Hepatocyte (in vitro differentiated cells): Measurements from ENCODE around the gene TCF4. TPM values are rescaled to one million over a fixed set of nuclear protein-coding genes. Genes with fewer than 3 reads are reported as not detected.

Source experiments
- DNase-seq: peaks from one replicate; pipeline ENCODE4 v3.0.0-alpha.2; 2016; ENCODE audit warnings: low spot score
- H2AFZ ChIP-seq: fragments of 200-600 bp; sonication (generic); 2 replicates; pipeline ENCODE4 v1.6.0; 2016; ENCODE audit warnings: antibody characterized with exemption, mild to moderate bottlenecking
- H3K27ac ChIP-seq: fragments of 200-600 bp; sonication (generic); 2 replicates; pipeline ENCODE4 v1.5.1; 2016; ENCODE audit warnings: mild to moderate bottlenecking
- H3K27me3 ChIP-seq: fragments of 200-600 bp; sonication (generic); 2 replicates; pipeline ENCODE4 v1.6.1; 2016
- H3K36me3 ChIP-seq: fragments of 200-600 bp; sonication (generic); replicated peaks from 2 replicates; pipeline ENCODE4 v1.5.1; 2016; ENCODE audit warnings: low read depth; ENCODE audit not compliant: insufficient read depth
- H3K4me1 ChIP-seq: fragments of 200-600 bp; sonication (generic); 2 replicates; pipeline ENCODE4 v1.5.1; 2016; ENCODE audit warnings: mild to moderate bottlenecking, moderate library complexity; ENCODE audit not compliant: insufficient read depth
- H3K4me2 ChIP-seq: fragments of 200-600 bp; sonication (generic); 2 replicates; pipeline ENCODE4 v1.6.0; 2016
- H3K4me3 ChIP-seq: fragments of 200-600 bp; sonication (generic); 2 replicates; pipeline ENCODE4 v1.5.1; 2016; ENCODE audit warnings: mild to moderate bottlenecking
- H3K79me2 ChIP-seq: fragments of 200-600 bp; sonication (generic); 2 replicates; pipeline ENCODE4 v1.6.0; 2017; ENCODE audit warnings: mild to moderate bottlenecking
- H3K9me2 ChIP-seq: fragments of 200-600 bp; sonication (generic); replicated peaks from 2 replicates; pipeline ENCODE4 v1.6.0; 2017; ENCODE audit warnings: mild to moderate bottlenecking; ENCODE audit not compliant: insufficient read depth
- H3K9me3 ChIP-seq: fragments of 200-600 bp; sonication (generic); 2 replicates; pipeline ENCODE4 v1.5.1; 2016; ENCODE audit warnings: low read depth, mild to moderate bottlenecking
- H4K20me1 ChIP-seq: fragments of 200-600 bp; sonication (generic); 2 replicates; pipeline ENCODE4 v1.6.0; 2016; ENCODE audit warnings: mild to moderate bottlenecking; ENCODE audit not compliant: insufficient read depth, poor library complexity, severe bottlenecking
- CTCF ChIP-seq: fragments of 200-600 bp; sonication (generic); IDR thresholded peaks from 2 replicates; pipeline ENCODE4 v1.5.1; 2016; ENCODE audit warnings: antibody characterized with exemption, mild to moderate bottlenecking; ENCODE audit not compliant: poor library complexity
- EZH2 ChIP-seq: fragments of 200-600 bp; sonication (generic); IDR thresholded peaks from 2 replicates; pipeline ENCODE4 v1.6.1; 2016; ENCODE audit warnings: antibody characterized with exemption, mild to moderate bottlenecking, borderline replicate concordance
- EZH2phosphoT487 ChIP-seq: fragments of 200-600 bp; sonication (generic); IDR thresholded peaks from one replicate; pipeline ENCODE4 v1.6.1; 2018; ENCODE audit warnings: antibody characterized with exemption, mild to moderate bottlenecking, low read depth, moderate library complexity; ENCODE audit not compliant: unreplicated experiment, severe bottlenecking
- WGBS: methylation state at CpG from one replicate; pipeline ENCODE4 v1.1.6; 2016; ENCODE audit warnings: low lambda C conversion rate; ENCODE audit errors: missing lambda C conversion rate; 5-methylcytosine and 5-hydroxymethylcytosine counted together
- polyA plus RNA-seq: library from polyadenylated mRNA; unstranded; fragments of >200 nt; fragmentation: Nextera tagmentation; extraction: Ambion mirVana; gene quantifications from 2 replicates; pipeline ENCODE4 v1.2.1, GENCODE V29; 2016
- total RNA-seq: library from RNA; depleted of rRNA; stranded (reverse); fragments of >200 nt; gene quantifications from 2 replicates; pipeline ENCODE4 v1.2.3, GENCODE V29; 2014

The TCF4 gene
- total and polyA plus RNA-seq, 2 experiments from 2014 or later, result 40.5 to 65.2 TPM

GRCh38 chr18:55489034-55489986 is 98.7 kb downstream of the TCF4 start:
- no peak for DNase-seq
- Histone ChIP-seq H3K9me2 (no peaks in the 10 kb centered on the region), H3K79me2 (peaks cover 52% of the 10 kb centered on the region), H3K4me2 (no peak overlapping the region), H3K4me3 (no peak overlapping the region), H3K9me3 (no peaks in the 10 kb centered on the region), H2AFZ (no peak overlapping the region), H3K4me1 (peaks cover 8% of the 10 kb centered on the region), H4K20me1 (no peaks in the 10 kb centered on the region), H3K27ac (no peak overlapping the region), H3K36me3 (no peaks in the 10 kb centered on the region), H3K27me3 (no peaks in the 10 kb centered on the region)
- 43% methylated on average over 10 of the region's 10 CpGs for WGBS
- TF ChIP-seq EZH2, result no peak
- no peak for TF ChIP-seq CTCF
- TF ChIP-seq EZH2phosphoT487, result no peak

DNA sequence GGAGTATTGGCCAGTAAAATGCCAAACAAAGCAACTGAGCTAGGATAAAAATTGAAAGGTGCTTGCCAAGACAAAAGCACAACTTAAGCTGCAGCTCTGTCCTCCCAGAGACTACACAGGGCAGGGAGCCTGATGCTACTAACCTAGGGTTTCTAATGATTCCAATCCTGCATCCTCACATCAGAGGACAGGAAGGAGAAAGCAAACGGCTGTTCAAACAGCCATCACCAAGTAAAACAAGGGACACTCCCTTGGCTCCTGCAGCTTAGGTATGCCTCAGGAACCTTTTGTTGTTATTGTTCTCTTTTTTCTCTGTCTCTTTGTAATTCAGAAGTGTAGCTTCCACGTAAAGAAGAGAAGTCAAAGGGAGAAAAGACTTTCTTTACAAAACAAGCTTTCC is 99.5 kb downstream of the TCF4 start:
- 37% methylated on average over 2 of the region's 2 CpGs for WGBS
- no peaks in the 10 kb centered on the region for H3K27me3 ChIP-seq
- no peak for TF ChIP-seq CTCF
- no peak for TF ChIP-seq EZH2
- TF ChIP-seq EZH2phosphoT487, result no peak
- peaks cover 48% of the 10 kb centered on the region for H3K79me2 ChIP-seq
- H4K20me1 ChIP-seq, result no peaks in the 10 kb centered on the region
- H3K9me3 ChIP-seq, result no peaks in the 10 kb centered on the region
- H3K4me3 ChIP-seq, result no peak overlapping the region
- no peak for DNase-seq
- H2AFZ ChIP-seq, result no peak overlapping the region
- no peaks in the 10 kb centered on the region for H3K9me2 ChIP-seq
- no peaks in the 10 kb centered on the region for H3K36me3 ChIP-seq
- H3K27ac ChIP-seq, result no peak overlapping the region
- peak overlapping the region; percentile 50 for H3K4me2 ChIP-seq
- H3K4me1 ChIP-seq, result peaks cover 8% of the 10 kb centered on the region

GRCh38 chr18:55487997-55488396 is 100.0 kb downstream of the TCF4 start:
- H3K4me2 ChIP-seq, result peak overlapping the region; percentile 50
- H3K4me3 ChIP-seq, result no peak overlapping the region
- peaks cover 44% of the 10 kb centered on the region for H3K79me2 ChIP-seq

More at GRCh38 chr18:55487997-55488396, 100.0 kb downstream of the TCF4 start:
- Histone ChIP-seq H3K4me1 (peaks cover 8% of the 10 kb centered on the region), H3K9me2 (no peaks in the 10 kb centered on the region), H3K27ac (no peak overlapping the region), H3K9me3 (no peaks in the 10 kb centered on the region), H3K36me3 (no peaks in the 10 kb centered on the region), H2AFZ (no peak overlapping the region), H4K20me1 (no peaks in the 10 kb centered on the region), H3K27me3 (no peaks in the 10 kb centered on the region)
- 56% methylated on average over 4 of the region's 4 CpGs for WGBS
- TF ChIP-seq EZH2, result no peak
- no peak for TF ChIP-seq EZH2phosphoT487
- no peak for TF ChIP-seq CTCF
- no peak for DNase-seq
